A549 (cell line): ENCODE measurements around the gene PRKCSH. TPM values are rescaled to one million over a fixed set of nuclear protein-coding genes. Genes with fewer than 3 reads are reported as not detected.

Source experiments
- ATAC-seq, 2 experiments: fragments of 200-7000 bp in 1 of 2; fragments of >200 bp in 1 of 2; cut with Nextera tagmentation in 1 of 2; cut with Tn5 transposase in 1 of 2; 3 replicates each; pipeline versions ENCODE4 v1.8.0 to v1.9.1; 2018 to 2020; ENCODE audit warnings: mild to moderate bottlenecking in 1 of 2, moderate library complexity in 1 of 2
- CTCF ChIA-PET: fragments of 300-600 bp; sonication (Branson Sonifier 250); formaldehyde crosslinking; extraction: SDS; loops from one replicate; lab custom pipeline; 2021; ENCODE audit warnings: antibody characterized with exemption, inconsistent platforms; lab: Yijun Ruan, JAX
- POLR2A ChIA-PET: fragments of 350-600 bp; formaldehyde crosslinking; extraction: SDS; loops from one replicate; lab custom pipeline; 2021; ENCODE audit warnings: antibody characterized with exemption, inconsistent platforms; lab: Yijun Ruan, JAX
- DNase-seq, 2 experiments: peaks; one replicate each; pipeline versions ENCODE4 v3.0.0 to v3.0.0-alpha.2; 2011 to 2016; ENCODE audit warnings: low read depth in 1 of 2, low spot score in 1 of 2
- FAIRE-seq: peaks from 2 replicates; lab custom pipeline; 2011; peaks lifted over from hg19 to GRCh38; lab: Jason Lieb, UNC
- H3K27ac ChIP-seq, 2 experiments: fragments of >200 bp; sonication (Bioruptor Twin); formaldehyde crosslinking; 3 replicates each; pipeline ENCODE4 v1.5.1; 2016 to 2017
- H3K4me1 ChIP-seq: fragments of >200 bp; sonication (Bioruptor Twin); formaldehyde crosslinking; 3 replicates; pipeline ENCODE4 v1.6.1; 2016
- H3K4me2 ChIP-seq: fragments of >200 bp; sonication (Bioruptor Twin); formaldehyde crosslinking; 3 replicates; pipeline ENCODE4 v1.6.1; 2016
- H3K4me3 ChIP-seq: fragments of >200 bp; sonication (Bioruptor Twin); formaldehyde crosslinking; 3 replicates; pipeline ENCODE4 v1.5.1; 2016
- H3K9me3 ChIP-seq: fragments of >200 bp; sonication (Bioruptor Twin); formaldehyde crosslinking; 3 replicates; pipeline ENCODE4 v1.6.1; 2016
- EP300 ChIP-seq, 2 experiments: fragments of >200 bp; sonication (Bioruptor Twin); formaldehyde crosslinking; IDR thresholded peaks; 2 replicates in 1 of 2; 3 replicates in 1 of 2; pipeline ENCODE4 v1.6.1; 2016 to 2017
- ESRRA ChIP-seq: fragments of 150-350 bp; IDR thresholded peaks from 2 replicates; pipeline ENCODE4 v1.6.1; 2014; ENCODE audit warnings: mild to moderate bottlenecking, low read length, borderline replicate concordance
- KDM1A ChIP-seq: fragments of 200-600 bp; sonication (generic); IDR thresholded peaks from 2 replicates; pipeline ENCODE4 v1.6.1; 2016; ENCODE audit warnings: low read depth, mild to moderate bottlenecking
- PHF8 ChIP-seq: fragments of 200-600 bp; sonication (generic); IDR thresholded peaks from 2 replicates; pipeline ENCODE4 v1.6.1; 2016; ENCODE audit warnings: low read depth, mild to moderate bottlenecking, antibody characterized with exemption, moderate library complexity, borderline replicate concordance
- RNF2 ChIP-seq: fragments of 200-600 bp; sonication (generic); IDR thresholded peaks from 2 replicates; pipeline ENCODE4 v1.6.1; 2016; ENCODE audit warnings: low read depth, mild to moderate bottlenecking, antibody characterized with exemption, moderate library complexity, borderline replicate concordance
- TP53 ChIP-seq: fragments of 250-450 bp; sonication (Bioruptor Pico); IDR thresholded peaks from 2 replicates; pipeline ENCODE4 v1.5.0; 2021; ENCODE audit warnings: mild to moderate bottlenecking, moderate library complexity
- WGBS: methylation state at CpG from one replicate; pipeline ENCODE4 v1.1.6; 2017; ENCODE audit errors: missing lambda C conversion rate; 5-methylcytosine and 5-hydroxymethylcytosine counted together
- polyA plus RNA-seq, 4 experiments: library from polyadenylated mRNA; depleted of rRNA in 3 of 4; stranded (reverse); fragments of >200 nt; fragmentation: RNase III in 1 of 4; extraction: RNeasy Plus Mini Kit Qiagen cat#74134 plus additional on column Dnase treatment in 1 of 4; gene quantifications; 2 replicates in 3 of 4; 3 replicates in 1 of 4; pipeline ENCODE4 v1.2.3, GENCODE V29; 2011 to 2017
- small RNA-seq, 6 experiments: library from RNA; depleted of rRNA; stranded (forward); fragments of <200 nt; gene quantifications; one replicate each; pipeline ENCODE3, GENCODE V24; 2012
- TF ChIP-seq, protein P1 (sequence below): IDR thresholded peaks from 2 replicates; pipeline ENCODE4 v1.6.1; 2012
- TF ChIP-seq, protein P2 (sequence below): fragments of 250-450 bp; sonication (Bioruptor Pico); IDR thresholded peaks from 2 replicates; pipeline ENCODE4 v1.5.0; 2020; ENCODE audit warnings: low read depth, mild to moderate bottlenecking, moderate library complexity

The PRKCSH gene
- polyA plus RNA-seq, 2 of the 4 experiments (the other 2 are of a cell fraction) = 75.0 to 215 TPM

DNA sequence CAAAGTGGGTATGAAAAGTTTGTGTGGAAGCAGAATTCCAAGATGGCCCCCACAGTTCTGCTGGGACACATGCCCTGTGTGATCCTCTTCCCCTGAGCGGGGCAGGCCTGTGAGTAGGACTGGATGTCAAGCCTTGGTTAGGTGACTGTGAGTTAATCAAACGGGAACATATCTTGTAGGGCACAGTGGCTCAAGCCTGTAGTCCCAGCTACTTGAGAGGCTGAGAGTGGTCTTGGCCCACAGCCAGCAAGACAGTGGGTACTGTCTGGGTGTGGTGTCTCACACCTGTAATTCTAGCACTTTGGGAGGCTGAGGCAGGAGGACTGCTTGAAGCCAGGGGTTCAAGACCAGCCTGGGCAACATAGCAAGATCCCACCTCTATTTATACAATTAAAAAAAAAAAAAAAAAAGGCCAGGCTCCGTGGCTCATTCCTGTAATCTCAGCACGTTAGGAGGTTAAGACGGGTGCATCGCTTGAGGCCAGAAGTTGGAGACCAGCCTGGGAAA is 63.8 kb downstream of the PRKCSH start:
- Histone ChIP-seq H3K4me1 (peaks cover 4% of the 10 kb centered on the region), H3K4me3 (no peak overlapping the region), H3K27ac (no peak overlapping the region), H3K9me3 (no peaks in the 10 kb centered on the region), H3K4me2 (no peak overlapping the region)
- no peak for ATAC-seq
- ChIA-PET POLR2A (interaction anchor here (0.8 kb wide), 1 partner anchor 27 kb away, joined by 6 read pairs; no protein-coding TSS in a partner anchor), CTCF (interaction anchor here (0.8 kb wide), 1 partner anchor 90 kb away, joined by 3 read pairs; no protein-coding TSS in a partner anchor)
- DNase-seq = no peak
- FAIRE-seq = no peak
- TF ChIP-seq ESRRA = no peak
- TF ChIP-seq, protein P1, sequence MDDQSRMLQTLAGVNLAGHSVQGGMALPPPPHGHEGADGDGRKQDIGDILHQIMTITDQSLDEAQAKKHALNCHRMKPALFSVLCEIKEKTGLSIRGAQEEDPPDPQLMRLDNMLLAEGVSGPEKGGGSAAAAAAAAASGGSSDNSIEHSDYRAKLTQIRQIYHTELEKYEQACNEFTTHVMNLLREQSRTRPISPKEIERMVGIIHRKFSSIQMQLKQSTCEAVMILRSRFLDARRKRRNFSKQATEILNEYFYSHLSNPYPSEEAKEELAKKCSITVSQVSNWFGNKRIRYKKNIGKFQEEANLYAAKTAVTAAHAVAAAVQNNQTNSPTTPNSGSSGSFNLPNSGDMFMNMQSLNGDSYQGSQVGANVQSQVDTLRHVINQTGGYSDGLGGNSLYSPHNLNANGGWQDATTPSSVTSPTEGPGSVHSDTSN = no peak
- WGBS = 90% methylated on average over 6 of the region's 6 CpGs

DNA sequence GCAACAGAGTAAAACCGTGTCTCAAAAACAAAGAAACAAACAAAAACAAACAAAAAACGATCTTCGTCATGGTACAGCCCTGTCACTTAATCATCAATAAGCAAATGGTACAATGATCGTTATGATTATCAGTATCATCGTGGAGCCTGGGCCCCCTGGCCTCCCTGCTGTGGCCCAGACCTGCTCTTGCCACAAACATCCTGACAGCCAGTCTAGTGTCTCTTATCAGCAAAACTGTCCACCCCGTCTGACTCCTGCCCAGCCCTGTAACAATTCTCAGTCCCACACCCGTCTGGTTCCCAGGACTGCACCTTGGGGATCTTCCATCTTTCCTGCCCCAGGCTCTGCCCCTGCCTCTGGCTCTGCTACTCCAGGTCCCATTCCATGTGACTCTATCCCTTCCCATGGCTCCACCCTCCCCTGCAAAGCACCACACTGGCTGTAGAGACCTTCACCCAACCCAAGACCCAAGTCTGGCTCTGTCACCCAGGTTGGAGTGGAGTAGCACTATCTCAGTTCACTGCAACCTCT is 64.5 kb downstream of the PRKCSH start:
- CTCF ChIA-PET = interaction anchor here (0.9 kb wide), 1 partner anchor 59 kb away, joined by 3 read pairs; the partner anchor contains the start of gene ELOF1
- Histone ChIP-seq H3K9me3 (no peaks in the 10 kb centered on the region), H3K4me2 (no peak overlapping the region), H3K4me3 (no peak overlapping the region), H3K4me1 (peaks cover 8% of the 10 kb centered on the region), H3K27ac (no peak overlapping the region)
- ATAC-seq = no peak
- POLR2A ChIA-PET = interaction anchor here (0.8 kb wide), 1 partner anchor 26 kb away, joined by 6 read pairs; no protein-coding TSS in a partner anchor
- TF ChIP-seq, protein P2, sequence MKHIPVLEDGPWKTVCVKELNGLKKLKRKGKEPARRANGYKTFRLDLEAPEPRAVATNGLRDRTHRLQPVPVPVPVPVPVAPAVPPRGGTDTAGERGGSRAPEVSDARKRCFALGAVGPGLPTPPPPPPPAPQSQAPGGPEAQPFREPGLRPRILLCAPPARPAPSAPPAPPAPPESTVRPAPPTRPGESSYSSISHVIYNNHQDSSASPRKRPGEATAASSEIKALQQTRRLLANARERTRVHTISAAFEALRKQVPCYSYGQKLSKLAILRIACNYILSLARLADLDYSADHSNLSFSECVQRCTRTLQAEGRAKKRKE = no peak
- no peak for TF ChIP-seq EP300 (IDR thresholded peaks at IDR 0.05)
- TF ChIP-seq RNF2 = no peak
- no peak for TF ChIP-seq KDM1A
- no peak for TF ChIP-seq TP53 (CRISPR knock-in tag)
- TF ChIP-seq PHF8 = no peak
- no peak for FAIRE-seq
- no peak for DNase-seq
- 77% methylated on average over 7 of the region's 7 CpGs for WGBS

Small RNA genes within 50 kb of the gene (small RNA-seq; reads per million reads assigned to genes)
- gene MIR7974 (0 to 0.16 (median 0) reads per million in 6 experiments), gene RF00019 (0 reads per million in 6 experiments)

Other genes starting within 250 kb of the PRKCSH start
- gene KANK2, start 238.1 kb upstream of the PRKCSH start, polyA plus RNA-seq (2011; rRNA removed) = 20.5 and 35.5 TPM in 2 replicates
- gene KANK2, start 238.1 kb upstream of the PRKCSH start, polyA plus RNA-seq (2017; fragmentation: RNase III; extraction: RNeasy Plus Mini Kit Qiagen cat#74134 plus additional on column Dnase treatment) = 63.8 to 68.0 TPM (median 66.1 TPM) in 3 replicates
- 0.12 TPM in 1 of 2 replicates, not detected in the other for gene ANGPTL8, start 196.0 kb upstream of the PRKCSH start, polyA plus RNA-seq (2011; rRNA removed)
- 0.16 TPM in 1 of 3 replicates, not detected in the others for gene ANGPTL8, start 196.0 kb upstream of the PRKCSH start, polyA plus RNA-seq (2017; fragmentation: RNase III; extraction: RNeasy Plus Mini Kit Qiagen cat#74134 plus additional on column Dnase treatment)
- gene DOCK6, start 173.1 kb upstream of the PRKCSH start, polyA plus RNA-seq (2011; rRNA removed) = 8.0 and 9.6 TPM in 2 replicates
- gene DOCK6, start 173.1 kb upstream of the PRKCSH start, polyA plus RNA-seq (2017; fragmentation: RNase III; extraction: RNeasy Plus Mini Kit Qiagen cat#74134 plus additional on column Dnase treatment) = 7.5 to 10.4 TPM (median 7.6 TPM) in 3 replicates
- not detected in 2 replicates for gene TSPAN16, start 139.5 kb upstream of the PRKCSH start, polyA plus RNA-seq (2011; rRNA removed)
- not detected in 3 replicates for gene TSPAN16, start 139.5 kb upstream of the PRKCSH start, polyA plus RNA-seq (2017; fragmentation: RNase III; extraction: RNeasy Plus Mini Kit Qiagen cat#74134 plus additional on column Dnase treatment)
- 22.3 and 26.8 TPM in 2 replicates for gene RAB3D, start 96.0 kb upstream of the PRKCSH start, polyA plus RNA-seq (2011; rRNA removed)
- 4.1 to 5.6 TPM (median 4.8 TPM) in 3 replicates for gene RAB3D, start 96.0 kb upstream of the PRKCSH start, polyA plus RNA-seq (2017; fragmentation: RNase III; extraction: RNeasy Plus Mini Kit Qiagen cat#74134 plus additional on column Dnase treatment)
- 183 and 230 TPM in 2 replicates for gene TMEM205, start 89.4 kb upstream of the PRKCSH start, polyA plus RNA-seq (2011; rRNA removed)
- gene TMEM205, start 89.4 kb upstream of the PRKCSH start, polyA plus RNA-seq (2017; fragmentation: RNase III; extraction: RNeasy Plus Mini Kit Qiagen cat#74134 plus additional on column Dnase treatment) = 91.6 to 92.6 TPM (median 92.3 TPM) in 3 replicates
- gene CCDC159, start 89.1 kb upstream of the PRKCSH start, polyA plus RNA-seq (2011; rRNA removed) = 11.3 and 12.2 TPM in 2 replicates
- gene CCDC159, start 89.1 kb upstream of the PRKCSH start, polyA plus RNA-seq (2017; fragmentation: RNase III; extraction: RNeasy Plus Mini Kit Qiagen cat#74134 plus additional on column Dnase treatment) = 8.4 to 11.2 TPM (median 8.6 TPM) in 3 replicates
- gene PLPPR2, start 80.2 kb upstream of the PRKCSH start, polyA plus RNA-seq (2011; rRNA removed) = 5.6 and 6.3 TPM in 2 replicates
- 8.6 to 12.3 TPM (median 9.7 TPM) in 3 replicates for gene PLPPR2, start 80.2 kb upstream of the PRKCSH start, polyA plus RNA-seq (2017; fragmentation: RNase III; extraction: RNeasy Plus Mini Kit Qiagen cat#74134 plus additional on column Dnase treatment)
- gene SWSAP1, start 61.0 kb upstream of the PRKCSH start, polyA plus RNA-seq (2011; rRNA removed) = 1.2 and 1.3 TPM in 2 replicates
- 1.5 to 1.8 TPM (median 1.5 TPM) in 3 replicates for gene SWSAP1, start 61.0 kb upstream of the PRKCSH start, polyA plus RNA-seq (2017; fragmentation: RNase III; extraction: RNeasy Plus Mini Kit Qiagen cat#74134 plus additional on column Dnase treatment)
- 4.4 and 5.2 TPM in 2 replicates for gene EPOR, start 51.3 kb upstream of the PRKCSH start, polyA plus RNA-seq (2011; rRNA removed)
- gene EPOR, start 51.3 kb upstream of the PRKCSH start, polyA plus RNA-seq (2017; fragmentation: RNase III; extraction: RNeasy Plus Mini Kit Qiagen cat#74134 plus additional on column Dnase treatment) = 2.8 to 3.6 TPM (median 3.3 TPM) in 3 replicates
- gene RGL3, start 16.3 kb upstream of the PRKCSH start, polyA plus RNA-seq (2011; rRNA removed) = 1.5 and 1.8 TPM in 2 replicates
- 2.3 to 4.0 TPM (median 3.7 TPM) in 3 replicates for gene RGL3, start 16.3 kb upstream of the PRKCSH start, polyA plus RNA-seq (2017; fragmentation: RNase III; extraction: RNeasy Plus Mini Kit Qiagen cat#74134 plus additional on column Dnase treatment)
- gene ODAD3, start 514 bp upstream of the PRKCSH start, polyA plus RNA-seq (2011; rRNA removed) = 0.46 and 0.70 TPM in 2 replicates
- 0.99 to 1.2 TPM (median 1.0 TPM) in 3 replicates for gene ODAD3, start 514 bp upstream of the PRKCSH start, polyA plus RNA-seq (2017; fragmentation: RNase III; extraction: RNeasy Plus Mini Kit Qiagen cat#74134 plus additional on column Dnase treatment)
- gene ELAVL3, start 45.4 kb downstream of the PRKCSH start, polyA plus RNA-seq (2011; rRNA removed) = 0.03 TPM in 1 of 2 replicates, not detected in the other
- 0.01 to 0.03 TPM in 2 of 3 replicates, not detected in the other for gene ELAVL3, start 45.4 kb downstream of the PRKCSH start, polyA plus RNA-seq (2017; fragmentation: RNase III; extraction: RNeasy Plus Mini Kit Qiagen cat#74134 plus additional on column Dnase treatment)
- gene ZNF653, start 70.2 kb downstream of the PRKCSH start, polyA plus RNA-seq (2011; rRNA removed) = 2.9 and 3.8 TPM in 2 replicates
- 2.9 to 4.2 TPM (median 3.8 TPM) in 3 replicates for gene ZNF653, start 70.2 kb downstream of the PRKCSH start, polyA plus RNA-seq (2017; fragmentation: RNase III; extraction: RNeasy Plus Mini Kit Qiagen cat#74134 plus additional on column Dnase treatment)
- gene ECSIT, start 93.5 kb downstream of the PRKCSH start, polyA plus RNA-seq (2011; rRNA removed) = 29.7 and 36.6 TPM in 2 replicates
- gene ECSIT, start 93.5 kb downstream of the PRKCSH start, polyA plus RNA-seq (2017; fragmentation: RNase III; extraction: RNeasy Plus Mini Kit Qiagen cat#74134 plus additional on column Dnase treatment) = 23.0 to 24.4 TPM (median 23.8 TPM) in 3 replicates
- 0.62 and 0.89 TPM in 2 replicates for gene CNN1, start 103.2 kb downstream of the PRKCSH start, polyA plus RNA-seq (2011; rRNA removed)
- 0.96 to 1.0 TPM (median 1.00 TPM) in 3 replicates for gene CNN1, start 103.2 kb downstream of the PRKCSH start, polyA plus RNA-seq (2017; fragmentation: RNase III; extraction: RNeasy Plus Mini Kit Qiagen cat#74134 plus additional on column Dnase treatment)
- 34.4 and 47.9 TPM in 2 replicates for gene ELOF1, start 123.6 kb downstream of the PRKCSH start, polyA plus RNA-seq (2011; rRNA removed)
- gene ELOF1, start 123.6 kb downstream of the PRKCSH start, polyA plus RNA-seq (2017; fragmentation: RNase III; extraction: RNeasy Plus Mini Kit Qiagen cat#74134 plus additional on column Dnase treatment) = 91.5 to 97.3 TPM (median 92.7 TPM) in 3 replicates
- 0.05 TPM in 1 of 2 replicates, not detected in the other for gene ACP5, start 142.0 kb downstream of the PRKCSH start, polyA plus RNA-seq (2011; rRNA removed)
- gene ACP5, start 142.0 kb downstream of the PRKCSH start, polyA plus RNA-seq (2017; fragmentation: RNase III; extraction: RNeasy Plus Mini Kit Qiagen cat#74134 plus additional on column Dnase treatment) = not detected in 3 replicates
- gene ZNF627, start 161.8 kb downstream of the PRKCSH start, polyA plus RNA-seq (2011; rRNA removed) = 7.5 and 8.3 TPM in 2 replicates
- gene ZNF627, start 161.8 kb downstream of the PRKCSH start, polyA plus RNA-seq (2017; fragmentation: RNase III; extraction: RNeasy Plus Mini Kit Qiagen cat#74134 plus additional on column Dnase treatment) = 3.7 to 4.5 TPM (median 4.3 TPM) in 3 replicates